Measurements from ENCODE around the gene RNF167. TPM values are rescaled to one million over a fixed set of nuclear protein-coding genes. Genes with fewer than 3 reads are reported as not detected.

RNF167 gene
- total and polyA plus RNA-seq, 2 of the 13 experiments (the other 11 are each of a cell fraction or from before 2014, with no cell fraction given): 44.1 to 45.4 TPM

DNA sequence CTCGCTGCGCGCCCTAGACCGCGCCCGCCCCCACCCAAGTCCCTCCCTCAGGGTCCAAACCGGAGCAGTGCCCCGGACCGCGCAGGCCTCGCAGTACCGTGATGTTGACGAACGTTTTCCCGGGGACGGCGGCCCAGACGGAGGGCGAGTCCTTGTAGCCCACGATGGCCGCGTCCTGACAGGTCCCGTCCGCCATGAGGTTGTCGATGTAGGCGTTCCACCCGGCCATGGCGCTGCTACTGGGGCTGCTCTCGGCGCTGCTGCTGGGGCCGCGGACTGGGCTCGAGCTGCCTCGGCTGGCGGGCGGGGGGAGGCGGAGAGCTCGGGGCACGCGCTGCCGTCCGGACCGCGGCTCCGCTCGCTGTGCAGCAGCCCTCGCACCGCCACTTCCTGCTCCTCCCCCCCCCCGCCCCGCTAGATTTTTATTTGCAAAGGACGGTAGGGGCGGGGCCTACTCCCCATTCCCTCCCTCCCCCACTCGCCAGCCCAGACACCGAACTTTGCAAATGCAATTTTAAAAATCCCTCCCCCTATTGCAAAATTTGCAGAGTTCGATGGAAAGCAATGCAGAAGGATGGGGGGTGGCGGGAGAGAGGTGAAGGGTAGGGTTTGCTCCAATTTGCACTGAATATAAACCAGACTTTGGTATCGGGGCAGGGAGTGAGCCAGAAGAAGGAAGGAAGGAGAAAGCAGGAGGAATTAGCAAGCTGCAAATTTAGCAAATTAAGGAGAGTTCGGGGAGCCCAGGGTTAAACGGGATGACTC is 8.3 kb downstream of the RNF167 start, which contains the start of gene PFN1 (continued):
- TF ChIP-seq, protein P1, sequence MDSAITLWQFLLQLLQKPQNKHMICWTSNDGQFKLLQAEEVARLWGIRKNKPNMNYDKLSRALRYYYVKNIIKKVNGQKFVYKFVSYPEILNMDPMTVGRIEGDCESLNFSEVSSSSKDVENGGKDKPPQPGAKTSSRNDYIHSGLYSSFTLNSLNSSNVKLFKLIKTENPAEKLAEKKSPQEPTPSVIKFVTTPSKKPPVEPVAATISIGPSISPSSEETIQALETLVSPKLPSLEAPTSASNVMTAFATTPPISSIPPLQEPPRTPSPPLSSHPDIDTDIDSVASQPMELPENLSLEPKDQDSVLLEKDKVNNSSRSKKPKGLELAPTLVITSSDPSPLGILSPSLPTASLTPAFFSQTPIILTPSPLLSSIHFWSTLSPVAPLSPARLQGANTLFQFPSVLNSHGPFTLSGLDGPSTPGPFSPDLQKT (CRISPR knock-in tag; IDR thresholded peaks at IDR 0.05; ENCODE audit: borderline replicate concordance): no peak
- TF ChIP-seq ZZZ3 (CRISPR knock-in tag; IDR thresholded peaks at IDR 0.05; ENCODE audit: borderline replicate concordance) (0 out of 2 replicates have a peak, but pooled peaks have one; percentile 7), HNF4A (CRISPR knock-in tag; IDR thresholded peaks at IDR 0.05) (no peak), ZNF251 (CRISPR knock-in tag; IDR thresholded peaks at IDR 0.05) (no peak), POLR2AphosphoS5 (IDR thresholded peaks at IDR 0.05; ENCODE audit: low read depth, low read length) (peak; percentile 81), SRY (CRISPR knock-in tag; IDR thresholded peaks at IDR 0.05) (peak; percentile 85; the same call in 1 of the 2 replicates), CCAR2 (optimal IDR thresholded peaks at IDR 0.05; ENCODE audit: low read depth, low read length) (no peak), EZH2 (conservative IDR thresholded peaks at IDR 0.05; ENCODE audit: low read depth, low read length) (no peak), PRPF4 (IDR thresholded peaks at IDR 0.05; ENCODE audit: low read depth, low read length, poor library complexity, severe bottlenecking) (peak; percentile 37), CBX2 (IDR thresholded peaks at IDR 0.05; ENCODE audit: low read depth, low read length) (no peak), CBX2 (CRISPR knock-in tag; IDR thresholded peaks at IDR 0.05; ENCODE audit: low read depth) (no peak), POLR2A (IDR thresholded peaks at IDR 0.05; ENCODE audit: insufficient read depth in 1 of 2, low read depth in 2 of 2, low read length in 2 of 2) (peak; percentile 72 to 87; a peak in 3 of 4 replicates)
- TF ChIP-seq, protein P2, sequence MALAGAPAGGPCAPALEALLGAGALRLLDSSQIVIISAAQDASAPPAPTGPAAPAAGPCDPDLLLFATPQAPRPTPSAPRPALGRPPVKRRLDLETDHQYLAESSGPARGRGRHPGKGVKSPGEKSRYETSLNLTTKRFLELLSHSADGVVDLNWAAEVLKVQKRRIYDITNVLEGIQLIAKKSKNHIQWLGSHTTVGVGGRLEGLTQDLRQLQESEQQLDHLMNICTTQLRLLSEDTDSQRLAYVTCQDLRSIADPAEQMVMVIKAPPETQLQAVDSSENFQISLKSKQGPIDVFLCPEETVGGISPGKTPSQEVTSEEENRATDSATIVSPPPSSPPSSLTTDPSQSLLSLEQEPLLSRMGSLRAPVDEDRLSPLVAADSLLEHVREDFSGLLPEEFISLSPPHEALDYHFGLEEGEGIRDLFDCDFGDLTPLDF (CRISPR knock-in tag; IDR thresholded peaks at IDR 0.05): 0 out of 2 replicates have a peak, but pooled peaks have one; percentile 6
- TF ChIP-seq, protein P3, sequence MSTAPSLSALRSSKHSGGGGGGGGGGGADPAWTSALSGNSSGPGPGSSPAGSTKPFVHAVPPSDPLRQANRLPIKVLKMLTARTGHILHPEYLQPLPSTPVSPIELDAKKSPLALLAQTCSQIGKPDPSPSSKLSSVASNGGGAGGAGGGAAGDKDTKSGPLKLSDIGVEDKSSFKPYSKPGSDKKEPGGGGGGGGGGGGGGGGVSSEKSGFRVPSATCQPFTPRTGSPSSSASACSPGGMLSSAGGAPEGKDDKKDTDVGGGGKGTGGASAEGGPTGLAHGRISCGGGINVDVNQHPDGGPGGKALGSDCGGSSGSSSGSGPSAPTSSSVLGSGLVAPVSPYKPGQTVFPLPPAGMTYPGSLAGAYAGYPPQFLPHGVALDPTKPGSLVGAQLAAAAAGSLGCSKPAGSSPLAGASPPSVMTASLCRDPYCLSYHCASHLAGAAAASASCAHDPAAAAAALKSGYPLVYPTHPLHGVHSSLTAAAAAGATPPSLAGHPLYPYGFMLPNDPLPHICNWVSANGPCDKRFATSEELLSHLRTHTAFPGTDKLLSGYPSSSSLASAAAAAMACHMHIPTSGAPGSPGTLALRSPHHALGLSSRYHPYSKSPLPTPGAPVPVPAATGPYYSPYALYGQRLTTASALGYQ (CRISPR knock-in tag; IDR thresholded peaks at IDR 0.05): 0 out of 2 replicates have a peak, but pooled peaks have one; percentile 17
- TF ChIP-seq, protein P4, sequence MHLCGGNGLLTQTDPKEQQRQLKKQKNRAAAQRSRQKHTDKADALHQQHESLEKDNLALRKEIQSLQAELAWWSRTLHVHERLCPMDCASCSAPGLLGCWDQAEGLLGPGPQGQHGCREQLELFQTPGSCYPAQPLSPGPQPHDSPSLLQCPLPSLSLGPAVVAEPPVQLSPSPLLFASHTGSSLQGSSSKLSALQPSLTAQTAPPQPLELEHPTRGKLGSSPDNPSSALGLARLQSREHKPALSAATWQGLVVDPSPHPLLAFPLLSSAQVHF (CRISPR knock-in tag; IDR thresholded peaks at IDR 0.05): 0 out of 2 replicates have a peak, but pooled peaks have one; percentile 45

Measured in HepG2 (cell line).